ENCODE results near the gene CACNA1D. TPM values are rescaled to one million over a fixed set of nuclear protein-coding genes. Genes with fewer than 3 reads are reported as not detected.

CACNA1D gene
- total and polyA plus RNA-seq, 5 donors from 2014 or later = 0.03 to 0.44 TPM; not detected in 3

- DNase-seq = peak in 1 of 3 donors; percentile 12
- Mint-ChIP-seq H3K27me3 (peaks cover 4% of the 10 kb centered on the region), H3K4me3 (no peak overlapping the region), H3K9me3 (no peaks in the 10 kb centered on the region), H3K36me3 (no peaks in the 10 kb centered on the region), H3K27ac (peak overlapping the region in 1 of 3 donors; percentile 2), H3K4me1 (peaks cover 0 to 10% (median 4%) of the 10 kb centered on the region in 4 donors)
- ATAC-seq (ENCODE audit: low read depth in 2 of 2) = no peak
- no peaks in the 10 kb centered on the region for H3K4me1 ChIP-seq (ENCODE audit: control insufficient read depth, insufficient read depth, low read length, poor library complexity, severe bottlenecking)
- no peaks in the 10 kb centered on the region for H3K36me3 ChIP-seq (ENCODE audit: control insufficient read depth, insufficient read depth, low read length)
- H3K27me3 ChIP-seq (ENCODE audit: control insufficient read depth, insufficient read depth, low read length) = no peaks in the 10 kb centered on the region
- H3K4me3 ChIP-seq (ENCODE audit: low read depth, low read length) = no peak overlapping the region
- H3K27ac ChIP-seq (ENCODE audit: insufficient read depth, low read length, poor library complexity, severe bottlenecking) = no peak overlapping the region
- H3K9me3 ChIP-seq (ENCODE audit: control insufficient read depth in 2 of 2, low read length in 2 of 2) = no peaks in the 10 kb centered on the region
Observed at GRCh38 chr3:53705774-53706173, 211.4 kb downstream of the CACNA1D start.

GRCh38 chr3:53707222-53707621 is 212.8 kb downstream of the CACNA1D start:
- Mint-ChIP-seq H3K27ac (no peak overlapping the region), H3K27me3 (peaks cover 4% of the 10 kb centered on the region), H3K36me3 (no peaks in the 10 kb centered on the region), H3K4me3 (no peak overlapping the region), H3K4me1 (peaks cover 0 to 10% (median 4%) of the 10 kb centered on the region in 4 donors), H3K9me3 (no peaks in the 10 kb centered on the region)
- Histone ChIP-seq H3K4me1 (ENCODE audit: control insufficient read depth, insufficient read depth, low read length, poor library complexity, severe bottlenecking) (no peaks in the 10 kb centered on the region), H3K9me3 (ENCODE audit: control insufficient read depth in 2 of 2, low read length in 2 of 2) (no peaks in the 10 kb centered on the region), H3K27me3 (ENCODE audit: control insufficient read depth, insufficient read depth, low read length) (no peaks in the 10 kb centered on the region), H3K36me3 (ENCODE audit: control insufficient read depth, insufficient read depth, low read length) (no peaks in the 10 kb centered on the region), H3K27ac (ENCODE audit: insufficient read depth, low read length, poor library complexity, severe bottlenecking) (no peak overlapping the region), H3K4me3 (ENCODE audit: low read depth, low read length) (no peak overlapping the region)
- DNase-seq = no peak
- no peak for ATAC-seq (ENCODE audit: low read depth in 2 of 2)

DNA sequence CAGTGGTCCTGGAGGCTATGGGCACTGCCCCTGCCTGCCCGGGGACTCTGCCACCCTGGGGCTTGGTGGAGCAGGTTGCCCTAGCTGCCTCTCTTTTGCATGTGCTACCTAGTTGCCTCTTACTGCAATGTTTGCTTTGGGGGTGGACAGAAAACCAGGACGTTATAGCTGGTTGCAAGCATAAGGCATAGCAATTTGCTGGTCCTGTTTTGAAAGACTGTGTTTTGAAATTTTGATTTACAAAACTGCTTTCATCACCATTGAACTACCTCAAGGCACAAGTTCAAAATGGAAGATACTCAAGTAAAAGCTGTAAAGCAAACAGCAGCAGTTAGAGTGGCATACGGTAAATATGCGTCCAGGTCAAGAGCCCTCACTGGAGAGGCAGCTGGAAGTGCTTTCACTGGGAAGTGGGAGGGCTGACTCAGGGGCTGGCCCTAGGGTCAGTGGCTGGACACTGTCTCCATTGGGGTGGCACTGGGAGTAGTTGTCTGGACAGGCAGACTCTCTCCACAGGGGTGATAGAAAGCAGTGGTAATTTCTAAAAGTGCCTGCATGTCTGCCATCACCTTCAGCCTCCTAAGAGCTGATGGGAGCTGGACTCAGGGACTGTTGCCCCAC is 213.7 kb downstream of the CACNA1D start:
- ATAC-seq (ENCODE audit: low read depth in 2 of 2) = no peak
- no peaks in the 10 kb centered on the region for H3K36me3 Mint-ChIP-seq
- Histone ChIP-seq H3K4me1 (ENCODE audit: control insufficient read depth, insufficient read depth, low read length, poor library complexity, severe bottlenecking) (peaks cover 4% of the 10 kb centered on the region), H3K27me3 (ENCODE audit: control insufficient read depth, insufficient read depth, low read length) (no peaks in the 10 kb centered on the region), H3K27ac (ENCODE audit: insufficient read depth, low read length, poor library complexity, severe bottlenecking) (no peak overlapping the region), H3K9me3 (ENCODE audit: control insufficient read depth in 2 of 2, low read length in 2 of 2) (no peaks in the 10 kb centered on the region), H3K36me3 (ENCODE audit: control insufficient read depth, insufficient read depth, low read length) (no peaks in the 10 kb centered on the region), H3K4me3 (ENCODE audit: low read depth, low read length) (no peak overlapping the region)
- no peak overlapping the region for H3K27ac Mint-ChIP-seq
- H3K4me3 Mint-ChIP-seq = no peak overlapping the region
- H3K27me3 Mint-ChIP-seq = peaks cover 4% of the 10 kb centered on the region
- no peak for DNase-seq
- H3K9me3 Mint-ChIP-seq = no peaks in the 10 kb centered on the region
- H3K4me1 Mint-ChIP-seq = peaks cover 0 to 13% (median 4%) of the 10 kb centered on the region in 4 donors

DNA sequence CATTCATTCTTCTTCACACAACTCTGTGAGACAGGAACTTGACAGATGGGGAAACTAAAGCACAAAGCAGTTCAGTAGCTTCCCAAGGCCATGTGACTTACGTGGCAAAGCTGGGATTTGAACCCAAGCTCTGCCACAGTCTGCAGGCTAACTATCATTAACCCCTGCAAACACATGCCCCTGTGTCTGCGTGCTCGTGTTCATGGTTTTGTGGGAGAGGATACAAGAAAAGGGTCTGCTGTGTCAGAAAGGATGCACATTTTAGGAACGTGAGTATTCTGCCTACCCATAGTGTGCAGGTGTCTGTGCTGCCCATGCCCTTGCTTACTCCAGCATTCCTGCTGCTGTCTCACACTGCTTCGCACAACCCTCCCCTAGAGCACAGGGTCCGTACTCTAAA is 214.8 kb downstream of the CACNA1D start:
- H3K9me3 Mint-ChIP-seq = no peaks in the 10 kb centered on the region
- Histone ChIP-seq H3K4me1 (ENCODE audit: control insufficient read depth, insufficient read depth, low read length, poor library complexity, severe bottlenecking) (peaks cover 4% of the 10 kb centered on the region), H3K27me3 (ENCODE audit: control insufficient read depth, insufficient read depth, low read length) (no peaks in the 10 kb centered on the region), H3K9me3 (ENCODE audit: control insufficient read depth in 2 of 2, low read length in 2 of 2) (no peaks in the 10 kb centered on the region), H3K4me3 (ENCODE audit: low read depth, low read length) (no peak overlapping the region), H3K36me3 (ENCODE audit: control insufficient read depth, insufficient read depth, low read length) (no peaks in the 10 kb centered on the region), H3K27ac (ENCODE audit: insufficient read depth, low read length, poor library complexity, severe bottlenecking) (no peak overlapping the region)
- peaks cover 0 to 13% (median 4%) of the 10 kb centered on the region in 4 donors for H3K4me1 Mint-ChIP-seq
- peaks cover 4% of the 10 kb centered on the region for H3K27me3 Mint-ChIP-seq
- no peak overlapping the region for H3K27ac Mint-ChIP-seq
- DNase-seq (no peak), ATAC-seq (ENCODE audit: low read depth in 2 of 2) (no peak)
- no peak overlapping the region for H3K4me3 Mint-ChIP-seq
- H3K36me3 Mint-ChIP-seq = no peaks in the 10 kb centered on the region

- H3K4me1 ChIP-seq (ENCODE audit: control insufficient read depth, insufficient read depth, low read length, poor library complexity, severe bottlenecking) = peaks cover 4% of the 10 kb centered on the region
- Mint-ChIP-seq H3K27me3 (peaks cover 4% of the 10 kb centered on the region), H3K9me3 (no peaks in the 10 kb centered on the region), H3K27ac (no peak overlapping the region), H3K4me3 (no peak overlapping the region), H3K36me3 (no peaks in the 10 kb centered on the region), H3K4me1 (peaks cover 0 to 10% (median 4%) of the 10 kb centered on the region in 4 donors)
- H3K4me3 ChIP-seq (ENCODE audit: low read depth, low read length) = no peak overlapping the region
- ATAC-seq (ENCODE audit: low read depth in 2 of 2) (peak; percentile 51 to 63), DNase-seq (peak; percentile 25 to 67 (median 50))
- no peaks in the 10 kb centered on the region for H3K36me3 ChIP-seq (ENCODE audit: control insufficient read depth, insufficient read depth, low read length)
- H3K9me3 ChIP-seq (ENCODE audit: control insufficient read depth in 2 of 2, low read length in 2 of 2) = no peaks in the 10 kb centered on the region
- H3K27ac ChIP-seq (ENCODE audit: insufficient read depth, low read length, poor library complexity, severe bottlenecking) = no peak overlapping the region
- H3K27me3 ChIP-seq (ENCODE audit: control insufficient read depth, insufficient read depth, low read length) = no peaks in the 10 kb centered on the region
Observed at GRCh38 chr3:53709860-53710674, 215.7 kb downstream of the CACNA1D start.

GRCh38 chr3:53711387-53711786 is 217.0 kb downstream of the CACNA1D start:
- Histone ChIP-seq H3K4me1 (ENCODE audit: control insufficient read depth, insufficient read depth, low read length, poor library complexity, severe bottlenecking) (peaks cover 4% of the 10 kb centered on the region), H3K27ac (ENCODE audit: insufficient read depth, low read length, poor library complexity, severe bottlenecking) (no peak overlapping the region), H3K36me3 (ENCODE audit: control insufficient read depth, insufficient read depth, low read length) (no peaks in the 10 kb centered on the region), H3K4me3 (ENCODE audit: low read depth, low read length) (no peak overlapping the region), H3K27me3 (ENCODE audit: control insufficient read depth, insufficient read depth, low read length) (no peaks in the 10 kb centered on the region), H3K9me3 (ENCODE audit: control insufficient read depth in 2 of 2, low read length in 2 of 2) (no peaks in the 10 kb centered on the region)
- Mint-ChIP-seq H3K9me3 (no peaks in the 10 kb centered on the region), H3K4me1 (peaks cover 0 to 9% (median 3%) of the 10 kb centered on the region in 4 donors), H3K36me3 (no peaks in the 10 kb centered on the region), H3K27me3 (peaks cover 4% of the 10 kb centered on the region), H3K4me3 (no peak overlapping the region), H3K27ac (peak overlapping the region in 1 of 3 donors; percentile 62)
- DNase-seq = no peak
- ATAC-seq (ENCODE audit: low read depth in 2 of 2) = no peak

GRCh38 chr3:53712817-53713388 is 218.5 kb downstream of the CACNA1D start:
- Histone ChIP-seq H3K36me3 (ENCODE audit: control insufficient read depth, insufficient read depth, low read length) (no peaks in the 10 kb centered on the region), H3K4me1 (ENCODE audit: control insufficient read depth, insufficient read depth, low read length, poor library complexity, severe bottlenecking) (peaks cover 4% of the 10 kb centered on the region), H3K4me3 (ENCODE audit: low read depth, low read length) (no peak overlapping the region), H3K27ac (ENCODE audit: insufficient read depth, low read length, poor library complexity, severe bottlenecking) (no peak overlapping the region), H3K27me3 (ENCODE audit: control insufficient read depth, insufficient read depth, low read length) (no peaks in the 10 kb centered on the region), H3K9me3 (ENCODE audit: control insufficient read depth in 2 of 2, low read length in 2 of 2) (no peaks in the 10 kb centered on the region)
- no peaks in the 10 kb centered on the region for H3K9me3 Mint-ChIP-seq
- peaks cover 4% of the 10 kb centered on the region for H3K27me3 Mint-ChIP-seq
- no peak overlapping the region for H3K4me3 Mint-ChIP-seq
- no peak overlapping the region for H3K27ac Mint-ChIP-seq
- ATAC-seq (ENCODE audit: low read depth in 2 of 2) (no peak), DNase-seq (peak in 1 of 3 donors; percentile 9)
- H3K4me1 Mint-ChIP-seq = peaks cover 0 to 9% (median 3%) of the 10 kb centered on the region in 4 donors
- H3K36me3 Mint-ChIP-seq = no peaks in the 10 kb centered on the region
